Fibroblast of lung (primary cell): ENCODE data around the gene DDAH1.

Source experiments
- CTCF ChIP-seq, 2 donors: IDR thresholded peaks in 1 of 2; conservative IDR thresholded peaks in 1 of 2; 1 replicate in 1 of 2; 2 replicates in 1 of 2; pipeline ENCODE4 v1.5.1; 2011 to 2012; ENCODE audit warnings: low read length in 2 of 2, control low read depth in 1 of 2, inconsistent platforms in 1 of 2, low read depth in 1 of 2, mild to moderate bottlenecking in 1 of 2
- EZH2 ChIP-seq: IDR thresholded peaks from 2 replicates; pipeline ENCODE4 v1.5.1; 2012; ENCODE audit warnings: low read length, control low read depth, mild to moderate bottlenecking; ENCODE audit errors: missing control alignments

GRCh38 chr1:85283475-85284199, 181.3 kb downstream of the DDAH1 start:
- TF ChIP-seq EZH2 (no peak), CTCF (conservative IDR thresholded peaks at IDR 0.05 in 1 of 2, IDR thresholded peaks at IDR 0.05 in 1 of 2; ENCODE audit: low read depth in 1 of 2, low read length in 2 of 2) (no peak)
